GM12801 (cell line): Measurements from ENCODE around the gene TK1.

ENCODE experiments used
- CTCF ChIP-seq: IDR thresholded peaks from one replicate; pipeline ENCODE4 v1.5.1; 2011; ENCODE audit warnings: control low read depth; ENCODE audit not compliant: insufficient read length; ENCODE audit errors: extremely low read depth

Gene TK1

GRCh38 chr17:78127239-78127887 is 59.5 kb downstream of the TK1 start:
- TF ChIP-seq CTCF: no peak

GRCh38 chr17:78126895-78127238 is 60.0 kb downstream of the TK1 start:
- no peak for TF ChIP-seq CTCF

- TF ChIP-seq CTCF: no peak
Measured at GRCh38 chr17:78125976-78126894, 60.6 kb downstream of the TK1 start.

- TF ChIP-seq CTCF: no peak
Measured at GRCh38 chr17:78125138-78125913, 61.5 kb downstream of the TK1 start.

- no peak for TF ChIP-seq CTCF
Measured at GRCh38 chr17:78124836-78125137, 62.1 kb downstream of the TK1 start.
